ENCODE data around the gene DPYSL5.
A peak's percentile ranks its signal among the peaks of the same experiment; 100 is the strongest.

DPYSL5 gene

GRCh38 chr2:26846334-26847306 lies 1.3 kb upstream of the DPYSL5 start:
- DNase-seq, result peak; percentile 81

GRCh38 chr2:26847307-26847654 lies 651 bp upstream of the DPYSL5 start:
- DNase-seq, result no peak

- DNase-seq, result peak; percentile 61
Measured at GRCh38 chr2:26848336-26849055, 564 bp downstream of the DPYSL5 start.

GRCh38 chr2:26849056-26849999 lies 1.4 kb downstream of the DPYSL5 start:
- peak; percentile 25 for DNase-seq

- DNase-seq, result peak; percentile 14
Measured at GRCh38 chr2:26850000-26850431, 2.1 kb downstream of the DPYSL5 start.

- no peak for DNase-seq
Measured at GRCh38 chr2:26850505-26850904, 2.6 kb downstream of the DPYSL5 start.

GRCh38 chr2:26852405-26853306 lies 4.7 kb downstream of the DPYSL5 start:
- DNase-seq, result no peak

GRCh38 chr2:26853751-26854150 lies 5.8 kb downstream of the DPYSL5 start:
- DNase-seq, result no peak

GRCh38 chr2:26854283-26854827 lies 6.4 kb downstream of the DPYSL5 start:
- no peak for DNase-seq

GRCh38 chr2:26855466-26855865 lies 7.5 kb downstream of the DPYSL5 start:
- no peak for DNase-seq

GRCh38 chr2:26859622-26860021 lies 11.7 kb downstream of the DPYSL5 start:
- no peak for DNase-seq

- DNase-seq, result no peak
Measured at GRCh38 chr2:26860211-26860850, 12.4 kb downstream of the DPYSL5 start.

- DNase-seq, result no peak
Measured at GRCh38 chr2:26861610-26862224, 13.8 kb downstream of the DPYSL5 start.

GRCh38 chr2:26864226-26864625 lies 16.3 kb downstream of the DPYSL5 start:
- no peak for DNase-seq

- DNase-seq, result no peak
Measured at GRCh38 chr2:26864646-26865045, 16.7 kb downstream of the DPYSL5 start.

- no peak for DNase-seq
Measured at GRCh38 chr2:26870585-26871095, 22.7 kb downstream of the DPYSL5 start.

- no peak for DNase-seq
Measured at GRCh38 chr2:26873286-26873983, 25.5 kb downstream of the DPYSL5 start.

- DNase-seq, result no peak
Measured at GRCh38 chr2:26874514-26874913, 26.6 kb downstream of the DPYSL5 start.

- no peak for DNase-seq
Measured at GRCh38 chr2:26875065-26875634, 27.2 kb downstream of the DPYSL5 start.

Data from NCI-H526 treated with DMSO at 0.1 percent for 48 hours (cell line).